ENCODE data around the gene VPS11. TPM values are rescaled to one million over a fixed set of nuclear protein-coding genes. Genes with fewer than 3 reads are reported as not detected.

VPS11 gene
- 10 to 100 TPM; 26.0 to 37.0 (median 30.8) TPM for total RNA-seq
- polyA plus RNA-seq, result 10 to 100 TPM; 13.4 to 29.2 (median 27.0) TPM

DNA sequence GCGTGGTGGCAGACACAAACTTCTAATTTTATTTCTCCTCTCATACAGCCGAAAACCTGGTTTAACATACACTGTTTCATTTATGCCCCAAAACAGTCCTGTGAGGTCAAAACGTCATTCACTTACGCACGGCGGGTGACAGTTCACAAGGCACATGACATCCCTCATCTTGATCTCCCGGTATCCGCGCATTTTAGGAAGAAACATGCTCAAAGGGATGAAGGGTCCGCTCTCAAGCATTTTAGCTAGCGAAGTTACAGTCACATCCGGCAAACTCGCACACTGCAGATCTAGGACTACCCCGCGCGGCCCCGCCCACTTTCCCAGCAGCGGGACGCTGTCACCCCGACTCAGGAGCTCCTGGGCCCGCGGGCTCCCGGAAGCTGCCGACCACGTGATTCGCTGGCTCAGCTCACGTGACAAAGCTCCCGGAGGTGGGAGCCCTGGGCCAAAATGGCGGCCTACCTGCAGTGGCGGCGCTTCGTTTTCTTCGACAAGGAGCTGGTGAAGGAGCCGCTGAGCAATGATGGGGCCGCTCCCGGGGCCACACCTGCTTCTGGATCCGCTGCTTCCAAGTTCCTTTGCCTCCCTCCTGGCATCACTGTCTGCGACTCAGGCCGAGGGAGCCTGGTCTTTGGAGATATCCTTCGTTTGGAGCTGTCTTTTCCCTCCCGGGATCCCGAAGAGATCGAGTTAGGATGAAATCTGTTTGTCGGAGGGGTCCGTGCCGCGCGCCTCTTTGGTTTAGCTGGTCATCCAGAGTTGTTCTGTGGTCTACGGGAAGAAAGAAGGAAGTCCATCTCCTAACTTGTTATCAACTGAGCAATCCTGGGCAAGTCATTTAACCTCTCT lies at the start of gene VPS11:
TSS of gene VPS11 (plus strand) at position 448 of the 852 bp plus-strand sequence. CDS start at position 454, 6 bp downstream.
- H3K9me3 ChIP-seq, result no peaks in the 10 kb centered on the region
- H3K36me3 ChIP-seq, result peaks cover 4 to 29% (median 26%) of the 10 kb centered on the region in 4 donors
- intact Hi-C loops (cut with DNase I), result no loop called here
- peak; percentile 99 for DNase-seq
- no peaks in the 10 kb centered on the region for H3K27me3 ChIP-seq
- TF ChIP-seq, protein P1, sequence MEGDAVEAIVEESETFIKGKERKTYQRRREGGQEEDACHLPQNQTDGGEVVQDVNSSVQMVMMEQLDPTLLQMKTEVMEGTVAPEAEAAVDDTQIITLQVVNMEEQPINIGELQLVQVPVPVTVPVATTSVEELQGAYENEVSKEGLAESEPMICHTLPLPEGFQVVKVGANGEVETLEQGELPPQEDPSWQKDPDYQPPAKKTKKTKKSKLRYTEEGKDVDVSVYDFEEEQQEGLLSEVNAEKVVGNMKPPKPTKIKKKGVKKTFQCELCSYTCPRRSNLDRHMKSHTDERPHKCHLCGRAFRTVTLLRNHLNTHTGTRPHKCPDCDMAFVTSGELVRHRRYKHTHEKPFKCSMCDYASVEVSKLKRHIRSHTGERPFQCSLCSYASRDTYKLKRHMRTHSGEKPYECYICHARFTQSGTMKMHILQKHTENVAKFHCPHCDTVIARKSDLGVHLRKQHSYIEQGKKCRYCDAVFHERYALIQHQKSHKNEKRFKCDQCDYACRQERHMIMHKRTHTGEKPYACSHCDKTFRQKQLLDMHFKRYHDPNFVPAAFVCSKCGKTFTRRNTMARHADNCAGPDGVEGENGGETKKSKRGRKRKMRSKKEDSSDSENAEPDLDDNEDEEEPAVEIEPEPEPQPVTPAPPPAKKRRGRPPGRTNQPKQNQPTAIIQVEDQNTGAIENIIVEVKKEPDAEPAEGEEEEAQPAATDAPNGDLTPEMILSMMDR (IDR thresholded peaks at IDR 0.05), result no peak
- peak in 1 of 4 donors; percentile 74 for TF ChIP-seq EP300 (IDR thresholded peaks at IDR 0.05)
- TF ChIP-seq POLR2AphosphoS5 (IDR thresholded peaks at IDR 0.05), result peak; percentile 67 to 92 (median 90)
- TF ChIP-seq POLR2A (IDR thresholded peaks at IDR 0.05), result peak in 1 of 2 donors; percentile 42
- H3K27ac ChIP-seq, result peak within 1 kb of the TSS; percentile 85 to 91 (median 88)
- peak within 1 kb of the TSS; percentile 76 to 94 (median 82) for H3K4me3 ChIP-seq
- peaks cover 0 to 36% (median 30%) of the 10 kb centered on the region in 4 donors for H3K4me1 ChIP-seq
- 0% methylated on average over 49 of the region's 49 CpGs for WGBS, 2 donors

GRCh38 chr11:119018074-119018938 lies 49.3 kb upstream of the VPS11 start, which contains the start of the genes RPS25 and TRAPPC4:
Gene RPS25, minus strand, starts transcription at chr11:119018343. Its CDS starts 59 bp downstream, at chr11:119018284.
Gene TRAPPC4, plus strand, starts transcription at chr11:119018766. Its CDS starts 30 bp downstream, at chr11:119018796.
- no peaks in the 10 kb centered on the region for H3K9me3 ChIP-seq
- peaks cover 20 to 69% (median 40%) of the 10 kb centered on the region in 4 donors for H3K36me3 ChIP-seq
- WGBS, 2 donors, result 0% methylated on average over 63 of the region's 63 CpGs
- peaks cover 0 to 48% (median 44%) of the 10 kb centered on the region in 4 donors for H3K4me1 ChIP-seq
- H3K4me3 ChIP-seq, result peak within 1 kb of the TSS; percentile 84 to 96 (median 90)
- intact Hi-C loops (cut with DNase I), result loop anchor here (5.0 kb wide), 1 partner anchor 79 kb away; a partner anchor contains a TSS
- H3K27ac ChIP-seq, result peak within 1 kb of the TSS; percentile 96 to 98 (median 97)
- H3K27me3 ChIP-seq, result no peaks in the 10 kb centered on the region
- peak; percentile 98 for DNase-seq
- TF ChIP-seq, protein P1 (IDR thresholded peaks at IDR 0.05), result peak in 1 of 4 experiments; percentile 3
- TF ChIP-seq EP300 (IDR thresholded peaks at IDR 0.05) (no peak), POLR2A (IDR thresholded peaks at IDR 0.05) (peak; percentile 73 to 80), POLR2AphosphoS5 (IDR thresholded peaks at IDR 0.05) (peak; percentile 92 to 95 (median 94))

- peaks cover 24 to 71% (median 38%) of the 10 kb centered on the region in 4 donors for H3K36me3 ChIP-seq
- peak overlapping the region; percentile 96 to 98 (median 97) for H3K27ac ChIP-seq
- intact Hi-C loops (cut with DNase I), result loop anchor here (5.0 kb wide), 1 partner anchor 77 kb away; a partner anchor contains a TSS
- H3K4me3 ChIP-seq, result peak overlapping the region in 2 of 4 donors; percentile 88 to 96
- H3K9me3 ChIP-seq, result no peaks in the 10 kb centered on the region
- TF ChIP-seq POLR2AphosphoS5 (IDR thresholded peaks at IDR 0.05), result no peak
- TF ChIP-seq POLR2A (IDR thresholded peaks at IDR 0.05), result no peak
- TF ChIP-seq, protein P1 (IDR thresholded peaks at IDR 0.05), result no peak
- no peak for TF ChIP-seq EP300 (IDR thresholded peaks at IDR 0.05)
- DNase-seq, result peak; percentile 49
- 19 to 54% methylated on average over 2 of the region's 2 CpGs for WGBS, 2 donors
- H3K4me1 ChIP-seq, result peaks cover 0 to 48% (median 44%) of the 10 kb centered on the region in 4 donors
- no peaks in the 10 kb centered on the region for H3K27me3 ChIP-seq
Observed at GRCh38 chr11:119019996-119020395, 47.6 kb upstream of the VPS11 start.

DNA sequence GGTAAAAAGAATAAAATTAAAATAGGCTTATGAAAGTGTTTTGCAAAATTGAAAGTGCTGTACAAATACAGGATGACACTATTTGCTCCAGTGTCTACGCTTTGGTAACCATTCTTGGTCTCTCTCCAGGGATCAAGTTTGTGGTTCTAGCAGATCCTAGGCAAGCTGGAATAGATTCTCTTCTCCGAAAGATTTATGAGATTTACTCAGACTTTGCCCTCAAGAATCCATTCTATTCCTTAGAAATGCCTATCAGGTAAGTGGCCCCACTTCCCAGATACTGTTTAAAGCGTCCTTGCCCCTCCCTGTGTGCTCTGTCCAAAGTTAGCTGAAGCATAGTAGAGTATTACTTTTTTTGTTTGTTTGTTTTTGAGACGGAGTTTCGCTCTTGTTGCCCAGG lies 46.0 kb upstream of the VPS11 start:
- H3K36me3 ChIP-seq, result peaks cover 14 to 70% (median 26%) of the 10 kb centered on the region in 4 donors
- no peaks in the 10 kb centered on the region for H3K9me3 ChIP-seq
- no peak for DNase-seq
- H3K27me3 ChIP-seq, result no peaks in the 10 kb centered on the region
- intact Hi-C loops (cut with DNase I), result no loop called here
- WGBS, 2 donors, result 24 to 69% methylated on average over 5 of the region's 5 CpGs
- no peak overlapping the region for H3K4me3 ChIP-seq
- TF ChIP-seq, protein P1 (IDR thresholded peaks at IDR 0.05), result no peak
- TF ChIP-seq POLR2A (IDR thresholded peaks at IDR 0.05) (no peak), POLR2AphosphoS5 (IDR thresholded peaks at IDR 0.05) (no peak), EP300 (IDR thresholded peaks at IDR 0.05) (no peak)
- peaks cover 0 to 39% (median 33%) of the 10 kb centered on the region in 4 donors for H3K4me1 ChIP-seq
- no peak overlapping the region for H3K27ac ChIP-seq
